Measurements from ENCODE around the gene ANAPC10. TPM values are rescaled to one million over a fixed set of nuclear protein-coding genes. Genes with fewer than 3 reads are reported as not detected.

The ANAPC10 gene
- total RNA-seq, 1 donor from 2014 or later = 21.8 TPM

- intact Hi-C loops (cut with micrococcal nuclease) = loop anchor here (5.0 kb wide), 1 partner anchor 33 kb away; the partner anchor contains the start of genes ABCE1 and ANAPC10
- H3K27me3 Mint-ChIP-seq = no peaks in the 10 kb centered on the region
- TF ChIP-seq CTCF (IDR thresholded peaks at IDR 0.05) = no peak
- H3K27ac Mint-ChIP-seq = no peak overlapping the region
- H3K4me1 Mint-ChIP-seq = peaks cover 20% of the 10 kb centered on the region
- no peaks in the 10 kb centered on the region for H3K9me3 Mint-ChIP-seq
- H3K36me3 Mint-ChIP-seq (ENCODE audit: low read depth) = peaks cover 60% of the 10 kb centered on the region
- ChIA-PET POLR2A (no interaction called here), CTCF (no interaction called here)
- H3K4me3 Mint-ChIP-seq = no peak overlapping the region
- no peak for DNase-seq
- ATAC-seq (ENCODE audit: low read depth) = no peak
Observed at GRCh38 chr4:145130130-145130529, 32.1 kb upstream of the ANAPC10 start.

- Mint-ChIP-seq H3K4me1 (no peaks in the 10 kb centered on the region), H3K27ac (no peak overlapping the region), H3K27me3 (no peaks in the 10 kb centered on the region), H3K9me3 (no peaks in the 10 kb centered on the region), H3K4me3 (no peak overlapping the region), H3K36me3 (ENCODE audit: low read depth) (peaks cover 76% of the 10 kb centered on the region)
- no peak for TF ChIP-seq CTCF (IDR thresholded peaks at IDR 0.05)
- no peak for ATAC-seq (ENCODE audit: low read depth)
- DNase-seq = no peak
- intact Hi-C loops (cut with micrococcal nuclease) = no loop called here
- CTCF ChIA-PET = no interaction called here
- POLR2A ChIA-PET = no interaction called here
Observed at GRCh38 chr4:145125396-145125795, 27.4 kb upstream of the ANAPC10 start.

- POLR2A ChIA-PET = interaction anchor here (1.0 kb wide), 1 partner anchor 10 kb away, joined by 4 read pairs; the partner anchor contains the start of genes ABCE1 and ANAPC10
- H3K27ac Mint-ChIP-seq = no peak overlapping the region
- no peak for TF ChIP-seq CTCF (IDR thresholded peaks at IDR 0.05)
- CTCF ChIA-PET = no interaction called here
- intact Hi-C loops (cut with micrococcal nuclease) = no loop called here
- peaks cover 74% of the 10 kb centered on the region for H3K36me3 Mint-ChIP-seq (ENCODE audit: low read depth)
- no peak overlapping the region for H3K4me3 Mint-ChIP-seq
- DNase-seq (no peak), ATAC-seq (ENCODE audit: low read depth) (no peak)
- peaks cover 2% of the 10 kb centered on the region for H3K4me1 Mint-ChIP-seq
- no peaks in the 10 kb centered on the region for H3K27me3 Mint-ChIP-seq
- H3K9me3 Mint-ChIP-seq = no peaks in the 10 kb centered on the region
Observed at GRCh38 chr4:145108128-145108527, 10.1 kb upstream of the ANAPC10 start.

GRCh38 chr4:145107126-145107525 lies 9.1 kb upstream of the ANAPC10 start:
- peaks cover 64% of the 10 kb centered on the region for H3K36me3 Mint-ChIP-seq (ENCODE audit: low read depth)
- CTCF ChIA-PET = no interaction called here
- H3K4me3 Mint-ChIP-seq = no peak overlapping the region
- no peak overlapping the region for H3K27ac Mint-ChIP-seq
- no peaks in the 10 kb centered on the region for H3K27me3 Mint-ChIP-seq
- DNase-seq (no peak), ATAC-seq (ENCODE audit: low read depth) (no peak)
- intact Hi-C loops (cut with micrococcal nuclease) = no loop called here
- peaks cover 2% of the 10 kb centered on the region for H3K4me1 Mint-ChIP-seq
- TF ChIP-seq CTCF (IDR thresholded peaks at IDR 0.05) = no peak
- H3K9me3 Mint-ChIP-seq = no peaks in the 10 kb centered on the region
- POLR2A ChIA-PET = no interaction called here

- ATAC-seq (ENCODE audit: low read depth) (no peak), DNase-seq (no peak)
- H3K27me3 Mint-ChIP-seq = no peaks in the 10 kb centered on the region
- H3K4me3 Mint-ChIP-seq = peak overlapping the region; percentile 68
- ChIA-PET POLR2A (interaction anchor here (0.7 kb wide), 1 partner anchor 34 kb away, joined by 4 read pairs; no protein-coding TSS in a partner anchor), CTCF (interaction anchor here (0.9 kb wide), 1 partner anchor 513 kb away, joined by 3 read pairs; no protein-coding TSS in a partner anchor)
- no peak overlapping the region for H3K27ac Mint-ChIP-seq
- intact Hi-C loops (cut with micrococcal nuclease) = loop anchor here (5.0 kb wide), 1 partner anchor 39 kb away; no protein-coding TSS in a partner anchor
- peaks cover 22% of the 10 kb centered on the region for H3K4me1 Mint-ChIP-seq
- peaks cover 42% of the 10 kb centered on the region for H3K36me3 Mint-ChIP-seq (ENCODE audit: low read depth)
- no peak for TF ChIP-seq CTCF (IDR thresholded peaks at IDR 0.05)
- H3K9me3 Mint-ChIP-seq = no peaks in the 10 kb centered on the region
Observed at GRCh38 chr4:145103496-145103895, 5.5 kb upstream of the ANAPC10 start.

Measured in activated B cell treated with CpG ODN at 0.5 μM for 24 hours (primary cell).